ENCODE measurements around the gene SASH1.

SASH1 gene

GRCh38 chr6:148565321-148565926, 222.8 kb downstream of the SASH1 start:
- Histone ChIP-seq H3K27ac (ENCODE audit: insufficient read depth, low read length, poor library complexity, severe bottlenecking) (no peak overlapping the region), H3K4me3 (ENCODE audit: insufficient read depth, low read depth, low read length, poor library complexity, severe bottlenecking) (no peak overlapping the region), H3K27me3 (replicated peaks; ENCODE audit: control insufficient read depth, insufficient read depth, low read length, poor library complexity, severe bottlenecking) (no peaks in the 10 kb centered on the region), H3K4me1 (ENCODE audit: control insufficient read depth, insufficient read depth, low read length, poor library complexity, severe bottlenecking) (no peaks in the 10 kb centered on the region), H3K36me3 (ENCODE audit: control insufficient read depth, insufficient read depth, low read length) (no peaks in the 10 kb centered on the region), H3K9me3 (ENCODE audit: control insufficient read depth, low read length) (no peaks in the 10 kb centered on the region)
- DNase-seq = no peak

GRCh38 chr6:148565930-148566663, 223.5 kb downstream of the SASH1 start:
- no peaks in the 10 kb centered on the region for H3K27me3 ChIP-seq (replicated peaks; ENCODE audit: control insufficient read depth, insufficient read depth, low read length, poor library complexity, severe bottlenecking)
- H3K4me3 ChIP-seq (ENCODE audit: insufficient read depth, low read depth, low read length, poor library complexity, severe bottlenecking) = no peak overlapping the region
- H3K27ac ChIP-seq (ENCODE audit: insufficient read depth, low read length, poor library complexity, severe bottlenecking) = no peak overlapping the region
- H3K9me3 ChIP-seq (ENCODE audit: control insufficient read depth, low read length) = no peaks in the 10 kb centered on the region
- no peak for DNase-seq
- no peaks in the 10 kb centered on the region for H3K36me3 ChIP-seq (ENCODE audit: control insufficient read depth, insufficient read depth, low read length)
- no peaks in the 10 kb centered on the region for H3K4me1 ChIP-seq (ENCODE audit: control insufficient read depth, insufficient read depth, low read length, poor library complexity, severe bottlenecking)

GRCh38 chr6:148566664-148567350, 224.2 kb downstream of the SASH1 start:
- Histone ChIP-seq H3K4me3 (ENCODE audit: insufficient read depth, low read depth, low read length, poor library complexity, severe bottlenecking) (no peak overlapping the region), H3K9me3 (ENCODE audit: control insufficient read depth, low read length) (no peaks in the 10 kb centered on the region), H3K27me3 (replicated peaks; ENCODE audit: control insufficient read depth, insufficient read depth, low read length, poor library complexity, severe bottlenecking) (no peaks in the 10 kb centered on the region), H3K4me1 (ENCODE audit: control insufficient read depth, insufficient read depth, low read length, poor library complexity, severe bottlenecking) (no peaks in the 10 kb centered on the region), H3K27ac (ENCODE audit: insufficient read depth, low read length, poor library complexity, severe bottlenecking) (no peak overlapping the region), H3K36me3 (ENCODE audit: control insufficient read depth, insufficient read depth, low read length) (no peaks in the 10 kb centered on the region)
- DNase-seq = no peak

- no peaks in the 10 kb centered on the region for H3K9me3 ChIP-seq (ENCODE audit: control insufficient read depth, low read length)
- H3K27me3 ChIP-seq (replicated peaks; ENCODE audit: control insufficient read depth, insufficient read depth, low read length, poor library complexity, severe bottlenecking) = no peaks in the 10 kb centered on the region
- no peak overlapping the region for H3K4me3 ChIP-seq (ENCODE audit: insufficient read depth, low read depth, low read length, poor library complexity, severe bottlenecking)
- H3K4me1 ChIP-seq (ENCODE audit: control insufficient read depth, insufficient read depth, low read length, poor library complexity, severe bottlenecking) = no peaks in the 10 kb centered on the region
- DNase-seq = no peak
- H3K27ac ChIP-seq (ENCODE audit: insufficient read depth, low read length, poor library complexity, severe bottlenecking) = no peak overlapping the region
- H3K36me3 ChIP-seq (ENCODE audit: control insufficient read depth, insufficient read depth, low read length) = no peaks in the 10 kb centered on the region
These were observed 227.8 kb downstream of the SASH1 start for GRCh38 chr6:148570456-148570855.

- H3K36me3 ChIP-seq (ENCODE audit: control insufficient read depth, insufficient read depth, low read length) = no peaks in the 10 kb centered on the region
- DNase-seq = no peak
- H3K4me3 ChIP-seq (ENCODE audit: insufficient read depth, low read depth, low read length, poor library complexity, severe bottlenecking) = no peak overlapping the region
These were observed 230.2 kb downstream of the SASH1 start for GRCh38 chr6:148572676-148573335.

GRCh38 chr6:148573922-148574321, 231.3 kb downstream of the SASH1 start:
- no peak for DNase-seq
- H3K27ac ChIP-seq (ENCODE audit: insufficient read depth, low read length, poor library complexity, severe bottlenecking) = no peak overlapping the region
- no peak overlapping the region for H3K4me3 ChIP-seq (ENCODE audit: insufficient read depth, low read depth, low read length, poor library complexity, severe bottlenecking)
- H3K36me3 ChIP-seq (ENCODE audit: control insufficient read depth, insufficient read depth, low read length) = no peaks in the 10 kb centered on the region
- H3K4me1 ChIP-seq (ENCODE audit: control insufficient read depth, insufficient read depth, low read length, poor library complexity, severe bottlenecking) = no peaks in the 10 kb centered on the region
- no peaks in the 10 kb centered on the region for H3K27me3 ChIP-seq (replicated peaks; ENCODE audit: control insufficient read depth, insufficient read depth, low read length, poor library complexity, severe bottlenecking)
- H3K9me3 ChIP-seq (ENCODE audit: control insufficient read depth, low read length) = no peaks in the 10 kb centered on the region

More at GRCh38 chr6:148572676-148573335, 230.2 kb downstream of the SASH1 start:
- Histone ChIP-seq H3K27me3 (replicated peaks; ENCODE audit: control insufficient read depth, insufficient read depth, low read length, poor library complexity, severe bottlenecking) (no peaks in the 10 kb centered on the region), H3K27ac (ENCODE audit: insufficient read depth, low read length, poor library complexity, severe bottlenecking) (no peak overlapping the region), H3K4me1 (ENCODE audit: control insufficient read depth, insufficient read depth, low read length, poor library complexity, severe bottlenecking) (no peaks in the 10 kb centered on the region), H3K9me3 (ENCODE audit: control insufficient read depth, low read length) (no peaks in the 10 kb centered on the region)

- Histone ChIP-seq H3K27me3 (replicated peaks; ENCODE audit: control insufficient read depth, insufficient read depth, low read length, poor library complexity, severe bottlenecking) (no peaks in the 10 kb centered on the region), H3K9me3 (ENCODE audit: control insufficient read depth, low read length) (no peaks in the 10 kb centered on the region), H3K4me1 (ENCODE audit: control insufficient read depth, insufficient read depth, low read length, poor library complexity, severe bottlenecking) (no peaks in the 10 kb centered on the region), H3K27ac (ENCODE audit: insufficient read depth, low read length, poor library complexity, severe bottlenecking) (no peak overlapping the region), H3K36me3 (ENCODE audit: control insufficient read depth, insufficient read depth, low read length) (no peaks in the 10 kb centered on the region), H3K4me3 (ENCODE audit: insufficient read depth, low read depth, low read length, poor library complexity, severe bottlenecking) (no peak overlapping the region)
- DNase-seq = peak in 1 of 3 donors; percentile 20
These were observed 235.2 kb downstream of the SASH1 start for GRCh38 chr6:148577687-148578488.

GRCh38 chr6:148578489-148578814, 235.8 kb downstream of the SASH1 start:
- Histone ChIP-seq H3K36me3 (ENCODE audit: control insufficient read depth, insufficient read depth, low read length) (no peaks in the 10 kb centered on the region), H3K27ac (ENCODE audit: insufficient read depth, low read length, poor library complexity, severe bottlenecking) (no peak overlapping the region), H3K4me3 (ENCODE audit: insufficient read depth, low read depth, low read length, poor library complexity, severe bottlenecking) (no peak overlapping the region), H3K9me3 (ENCODE audit: control insufficient read depth, low read length) (no peaks in the 10 kb centered on the region), H3K27me3 (replicated peaks; ENCODE audit: control insufficient read depth, insufficient read depth, low read length, poor library complexity, severe bottlenecking) (no peaks in the 10 kb centered on the region), H3K4me1 (ENCODE audit: control insufficient read depth, insufficient read depth, low read length, poor library complexity, severe bottlenecking) (no peaks in the 10 kb centered on the region)
- no peak for DNase-seq

GRCh38 chr6:148578837-148579565, 236.4 kb downstream of the SASH1 start:
- no peak for DNase-seq
- H3K27me3 ChIP-seq (replicated peaks; ENCODE audit: control insufficient read depth, insufficient read depth, low read length, poor library complexity, severe bottlenecking) = no peaks in the 10 kb centered on the region
- H3K36me3 ChIP-seq (ENCODE audit: control insufficient read depth, insufficient read depth, low read length) = no peaks in the 10 kb centered on the region
- no peak overlapping the region for H3K4me3 ChIP-seq (ENCODE audit: insufficient read depth, low read depth, low read length, poor library complexity, severe bottlenecking)
- H3K27ac ChIP-seq (ENCODE audit: insufficient read depth, low read length, poor library complexity, severe bottlenecking) = no peak overlapping the region
- no peaks in the 10 kb centered on the region for H3K4me1 ChIP-seq (ENCODE audit: control insufficient read depth, insufficient read depth, low read length, poor library complexity, severe bottlenecking)
- no peaks in the 10 kb centered on the region for H3K9me3 ChIP-seq (ENCODE audit: control insufficient read depth, low read length)
